ENCODE measurements around the gene FBXO33.
A peak's percentile ranks its signal among the peaks of the same experiment; 100 is the strongest.
"Not testable (repeated sequence)": the region's sequence is repeated elsewhere in the genome, so short reads cannot be mapped to it uniquely, and the experiment has no call there.

The FBXO33 gene

DNA sequence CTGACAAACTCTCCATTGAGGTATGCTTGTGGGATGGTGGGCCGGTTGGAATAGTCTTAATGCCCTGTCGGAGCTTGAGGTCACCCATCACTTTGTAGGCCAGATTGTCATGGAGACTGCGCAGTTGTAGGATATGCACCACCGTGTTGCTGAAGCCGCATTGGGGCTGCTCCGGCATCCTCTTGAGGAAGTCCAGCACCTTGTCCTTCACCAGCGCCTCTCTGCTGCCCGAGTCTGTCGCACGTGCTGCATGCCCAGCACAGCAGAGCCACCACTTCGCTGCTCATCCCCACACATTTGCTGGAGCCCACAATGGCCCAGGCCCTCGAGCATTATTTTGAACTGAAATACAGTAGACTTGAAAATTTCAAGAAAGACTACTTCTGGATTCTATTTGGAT, 61.8 kb downstream of the FBXO33 start:
- DNase-seq (ENCODE audit: low read depth, low spot score) = no peak

DNA sequence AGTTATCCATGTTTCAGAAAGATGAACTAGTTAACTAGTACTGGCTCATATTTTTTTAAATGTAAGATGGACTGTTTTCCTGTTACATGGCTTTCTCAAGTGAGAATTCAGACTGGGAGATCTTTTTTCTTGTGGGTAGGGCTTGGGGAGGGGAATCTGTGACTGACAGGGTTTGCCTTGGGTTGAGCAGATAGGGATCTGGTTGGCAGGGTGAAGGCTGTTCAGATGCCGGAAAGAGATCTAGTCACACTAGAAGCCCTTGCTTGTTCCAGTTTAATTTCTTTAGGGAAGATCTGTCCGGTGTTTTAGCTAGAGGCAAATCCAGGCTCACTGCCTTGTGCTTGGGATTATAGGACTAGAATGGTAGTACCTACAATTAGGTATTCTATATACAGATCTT, 63.2 kb downstream of the FBXO33 start:
- peak; percentile 60 for DNase-seq (ENCODE audit: low read depth, low spot score)

DNA sequence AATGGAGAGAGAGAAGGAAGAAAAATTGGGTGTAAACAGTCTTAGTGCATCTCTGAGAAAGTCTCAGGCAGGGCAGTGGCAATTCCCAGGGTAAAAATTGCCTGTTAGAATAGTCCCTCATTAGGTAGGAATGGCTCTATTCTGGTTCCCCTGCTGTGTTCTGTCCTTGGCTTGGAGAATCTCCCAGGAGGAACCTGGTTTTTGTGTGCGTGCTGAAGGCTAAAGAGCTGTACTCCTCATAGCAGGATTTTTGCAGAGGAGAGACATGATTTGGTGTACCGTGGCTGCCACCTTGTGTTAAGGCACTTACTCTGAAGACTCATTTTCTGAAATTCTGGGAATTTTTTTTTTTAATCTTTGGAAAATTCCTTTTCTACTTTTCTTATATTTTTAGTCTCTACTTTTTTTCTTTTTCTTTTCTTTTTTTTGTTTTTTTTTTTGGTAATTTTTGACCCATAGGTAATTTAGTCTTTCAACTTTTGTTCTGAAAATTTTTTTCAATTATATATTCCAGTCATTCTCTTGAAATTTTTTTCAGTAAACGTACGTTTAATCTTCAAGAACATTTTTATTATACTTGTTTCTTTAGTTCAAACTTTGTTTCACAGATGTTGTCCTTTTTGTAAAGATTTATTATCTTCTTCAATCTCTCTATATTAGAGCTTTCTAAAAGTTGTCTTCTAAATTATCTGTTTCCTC, 63.8 kb downstream of the FBXO33 start:
- DNase-seq (ENCODE audit: low read depth, low spot score) = peak; percentile 82

DNA sequence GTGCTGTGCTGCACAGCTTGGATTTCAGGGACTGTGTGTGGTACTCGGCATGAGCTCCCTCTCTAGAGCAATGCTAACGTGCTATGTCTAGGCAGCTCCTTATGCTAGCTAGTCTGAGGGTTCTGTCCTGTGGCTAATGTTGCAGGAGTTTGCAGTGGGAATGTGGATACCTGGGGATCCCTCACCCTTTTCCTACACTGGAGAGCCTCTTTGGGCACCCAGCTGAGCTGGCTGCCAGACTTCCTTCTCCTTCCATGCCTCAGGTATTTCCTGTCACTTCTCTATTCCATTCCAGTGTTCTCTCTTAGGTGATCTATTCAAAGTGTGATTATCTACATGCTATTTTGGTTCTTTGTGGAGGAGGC, 64.9 kb downstream of the FBXO33 start:
- DNase-seq (ENCODE audit: low read depth, low spot score) = no peak

DNA sequence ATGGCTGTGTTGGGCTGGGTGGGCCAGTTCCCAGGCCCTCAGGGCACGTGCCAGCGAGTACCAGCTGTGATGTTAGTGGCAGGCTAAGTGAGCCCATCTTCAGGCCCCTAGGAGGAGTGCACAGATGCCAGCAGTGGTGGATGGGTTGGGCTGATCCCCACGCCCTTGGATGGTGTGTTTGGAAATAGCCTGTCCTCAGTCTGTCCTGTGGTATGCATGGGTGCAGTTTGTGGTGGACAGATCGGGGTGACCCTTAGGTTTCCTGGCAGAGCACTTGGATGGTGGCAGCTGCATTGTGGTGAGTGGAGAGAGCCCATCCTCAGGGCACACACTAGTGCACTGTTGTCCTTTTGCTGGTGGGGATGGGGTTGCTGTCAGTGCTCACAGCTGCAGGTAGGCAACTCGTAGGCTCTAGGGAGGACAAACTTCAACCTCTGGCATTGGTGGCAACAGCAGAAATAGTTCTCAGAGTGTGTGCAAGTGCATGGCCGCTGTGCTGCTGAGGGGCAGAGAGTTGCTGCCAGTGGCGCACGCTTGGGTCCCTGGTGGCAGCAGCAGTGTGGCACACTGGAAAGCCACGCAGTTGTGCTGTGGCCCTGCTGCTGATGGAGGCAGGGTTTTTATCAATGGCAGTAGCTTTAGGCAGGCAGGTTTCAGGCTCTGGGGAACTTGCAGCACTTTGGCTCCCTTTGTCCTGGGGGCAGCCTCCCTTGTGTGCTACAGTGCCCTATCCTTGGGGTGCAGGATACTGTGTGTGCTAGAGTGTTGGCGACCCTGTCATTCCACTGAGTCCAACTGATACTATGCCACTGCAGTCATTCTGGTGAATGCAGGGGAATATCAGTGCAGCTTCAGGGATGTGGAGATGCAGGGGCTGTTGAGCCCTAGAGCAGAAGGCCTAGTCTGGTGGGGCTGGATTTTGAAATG, 65.5 kb downstream of the FBXO33 start:
- no peak for DNase-seq (ENCODE audit: low read depth, low spot score)

DNA sequence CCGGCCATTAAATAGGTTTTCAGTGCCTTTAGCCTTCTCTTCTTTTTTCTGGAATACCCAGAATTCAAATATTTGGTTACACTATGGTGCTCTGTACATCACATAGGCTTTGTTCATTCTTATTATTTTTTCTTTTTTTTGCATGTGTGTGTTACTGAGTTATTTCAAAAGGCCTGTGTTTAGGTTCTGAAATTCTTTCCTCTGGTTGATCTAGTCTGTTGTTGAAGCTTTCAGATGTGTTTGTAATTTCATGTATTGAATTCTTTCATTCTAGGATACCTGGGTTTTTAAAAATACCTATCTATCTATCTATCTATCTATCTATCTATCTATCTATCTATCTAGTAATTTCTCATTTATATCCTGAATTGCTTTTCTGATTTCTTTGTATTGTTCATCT, 66.9 kb downstream of the FBXO33 start:
- no peak for DNase-seq (ENCODE audit: low read depth, low spot score)

DNA sequence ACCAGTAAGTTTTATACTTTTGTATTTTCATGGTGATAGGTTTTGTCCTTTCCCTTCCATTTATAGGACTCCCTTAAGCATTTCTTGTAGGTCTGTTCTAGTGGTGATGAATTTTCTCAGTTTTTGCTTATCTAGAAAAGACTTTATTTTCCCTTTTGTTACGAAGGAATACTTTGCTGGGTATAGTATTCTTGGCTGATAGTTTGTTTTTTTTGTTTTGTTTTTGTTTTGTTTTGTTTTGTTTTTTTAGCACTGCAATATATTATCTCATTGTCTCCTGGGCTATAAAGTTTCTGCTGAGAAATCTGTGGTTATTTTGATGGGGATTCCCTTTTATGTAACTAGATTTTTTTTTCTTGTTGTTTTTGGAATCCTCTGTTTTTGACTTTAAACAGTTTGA, 67.7 kb downstream of the FBXO33 start:
- no peak for DNase-seq (ENCODE audit: low read depth, low spot score)

DNA sequence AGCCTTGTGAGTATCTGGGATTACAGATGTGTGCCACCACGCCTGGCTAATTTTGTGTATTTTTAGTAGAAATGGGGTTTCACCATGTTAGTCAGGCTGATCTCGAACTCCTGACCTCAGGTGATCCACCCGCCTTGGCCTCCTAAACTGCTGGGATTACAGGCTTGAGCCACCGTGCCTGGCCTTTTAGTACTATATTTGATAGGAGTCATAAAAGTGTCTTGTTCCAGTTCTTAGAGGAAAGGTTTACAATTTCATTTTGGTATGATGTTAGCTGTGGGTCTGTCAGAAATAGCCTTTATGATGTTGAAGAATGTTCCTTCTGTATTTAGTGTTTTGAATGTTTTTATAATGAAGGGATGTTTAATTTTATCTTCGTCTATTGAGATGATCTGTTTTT, 70.7 kb downstream of the FBXO33 start:
- DNase-seq (ENCODE audit: low read depth, low spot score) = not testable (repeated sequence)

DNA sequence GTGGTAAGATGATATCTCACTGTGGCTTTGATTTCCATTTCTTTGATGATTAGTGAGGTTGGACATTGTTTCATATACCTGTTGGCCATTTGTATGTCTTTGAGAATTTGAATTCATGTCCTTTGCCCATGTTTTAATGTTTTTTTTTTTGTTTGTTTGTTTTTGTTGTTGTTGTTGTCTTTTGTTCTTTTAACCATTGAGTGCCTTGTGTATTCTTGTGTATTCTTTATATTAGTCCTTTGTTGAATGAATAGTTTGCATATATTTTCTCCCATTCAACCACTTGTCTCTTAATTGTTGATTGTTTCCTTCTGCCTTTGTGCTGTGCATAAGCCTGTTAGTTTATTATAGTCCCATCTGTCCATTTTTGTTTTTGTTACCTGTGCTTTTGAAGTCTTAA, 71.9 kb downstream of the FBXO33 start:
- DNase-seq (ENCODE audit: low read depth, low spot score) = no peak

DNA sequence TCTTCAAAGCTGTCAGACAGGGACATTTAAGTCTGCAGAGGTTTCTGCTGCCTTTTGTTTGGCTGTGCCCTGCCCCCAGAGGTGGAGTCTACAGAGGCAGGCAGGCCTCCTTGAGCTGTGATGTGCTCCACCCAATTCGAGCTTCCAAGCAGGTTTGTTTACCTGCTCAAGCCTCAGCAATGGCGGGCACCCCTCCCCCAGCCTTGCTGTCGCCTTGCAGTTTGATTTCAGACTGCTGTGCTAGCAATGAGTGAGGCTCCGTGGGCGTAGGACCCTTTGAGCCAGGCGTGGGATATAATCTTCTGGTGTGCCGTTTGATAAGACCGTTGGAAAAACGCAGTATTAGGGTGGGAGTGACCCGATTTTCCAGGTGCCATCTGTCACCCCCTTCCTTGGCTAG, 73.2 kb downstream of the FBXO33 start:
- not testable (repeated sequence) for DNase-seq (ENCODE audit: low read depth, low spot score)

DNA sequence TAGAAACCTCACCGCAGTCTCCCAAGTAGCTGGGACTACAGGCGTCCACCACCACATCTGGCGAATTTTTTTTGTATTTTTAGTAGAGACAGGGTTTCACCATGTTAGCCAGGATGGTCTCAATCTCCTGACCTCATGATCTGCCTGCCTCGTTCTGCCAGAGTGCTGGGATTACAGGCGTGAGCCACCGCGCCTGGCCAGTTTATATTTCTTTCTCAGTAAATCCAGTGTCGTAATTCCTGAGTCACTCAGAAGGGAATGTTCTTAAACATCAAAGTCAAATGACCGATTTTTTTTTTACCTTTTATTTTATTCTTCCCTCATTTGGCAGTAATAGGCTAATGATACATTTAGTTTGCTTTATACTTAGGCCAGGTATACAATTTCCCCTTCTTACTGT, 80.5 kb downstream of the FBXO33 start:
- no peak for DNase-seq (ENCODE audit: low read depth, low spot score)

DNA sequence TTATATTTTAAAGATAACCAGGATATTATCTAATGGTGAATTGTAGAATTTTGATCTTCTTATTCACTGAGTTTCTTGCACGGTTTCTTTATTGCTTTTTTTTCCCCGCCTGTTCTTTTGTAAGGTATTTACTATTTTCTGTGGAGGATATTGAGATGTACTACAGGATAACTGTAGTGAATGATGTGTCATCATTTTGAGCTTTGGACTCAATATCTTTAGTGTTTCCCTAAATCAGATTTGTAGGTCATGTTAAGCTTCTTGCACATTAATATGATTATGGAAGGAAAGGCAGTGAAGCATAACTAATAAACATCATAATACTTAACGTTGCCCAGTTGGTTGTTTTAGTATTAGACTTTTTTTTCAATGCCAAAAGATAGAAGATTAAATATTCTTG, 81.4 kb downstream of the FBXO33 start:
- DNase-seq (ENCODE audit: low read depth, low spot score) = no peak
